PC-3 (cell line): Measurements from ENCODE around the gene E2F3. TPM values are rescaled to one million over a fixed set of nuclear protein-coding genes. Genes with fewer than 3 reads are reported as not detected.

ENCODE experiments used
- ATAC-seq: fragments of 200-7000 bp; cut with Tn5 transposase; 2 replicates; pipeline ENCODE4 v1.9.1; 2020; ENCODE audit warnings: mild to moderate bottlenecking, moderate library complexity
- BruUV-seq: library from RNA; stranded (reverse); fragments of 400-500 nt; replicated peaks from 2 replicates; lab custom pipeline; 2021; lab: Mats Ljungman, UMichigan
- CTCF ChIA-PET: fragments of 300-600 bp; sonication (Branson Sonifier 250); formaldehyde crosslinking; loops from one replicate; lab custom pipeline; 2022; ENCODE audit warnings: antibody characterized with exemption; lab: Charles Lee
- POLR2A ChIA-PET: fragments of 300-600 bp; sonication (Branson Sonifier 250); formaldehyde crosslinking; loops from one replicate; lab custom pipeline; 2022; ENCODE audit warnings: antibody characterized with exemption; ENCODE audit not compliant: unreplicated experiment; lab: Charles Lee
- DNase-seq: peaks from one replicate; pipeline ENCODE4 v3.0.0-alpha.2; 2015
- H2AFZ ChIP-seq: fragments of 300-600 bp; sonication (generic); 2 replicates; pipeline ENCODE4 v1.6.0; 2016; ENCODE audit warnings: antibody characterized with exemption, low read length
- H3F3A ChIP-seq: fragments of 300-600 bp; sonication (generic); one replicate; pipeline ENCODE4 v1.6.0; 2017; ENCODE audit warnings: antibody characterized with exemption, low read length, control low read depth, mild to moderate bottlenecking; ENCODE audit not compliant: unreplicated experiment
- H3K27ac ChIP-seq: fragments of 300-600 bp; sonication (generic); 2 replicates; pipeline ENCODE4 v1.5.1; 2016; ENCODE audit warnings: mild to moderate bottlenecking, low read length
- H3K27me3 ChIP-seq: fragments of 300-600 bp; sonication (generic); 2 replicates; pipeline ENCODE4 v1.6.1; 2016; ENCODE audit warnings: low read length, mixed read lengths
- H3K36me3 ChIP-seq: fragments of 300-600 bp; sonication (generic); 2 replicates; pipeline ENCODE4 v1.6.1; 2016; ENCODE audit warnings: low read depth, mixed run types, low read length, mixed read lengths
- H3K4me1 ChIP-seq: fragments of 300-600 bp; sonication (generic); 2 replicates; pipeline ENCODE4 v1.5.1; 2016; ENCODE audit warnings: low read length; ENCODE audit not compliant: insufficient read depth
- H3K4me2 ChIP-seq: fragments of 300-600 bp; sonication (generic); 2 replicates; pipeline ENCODE4 v1.6.0; 2016; ENCODE audit warnings: low read length
- H3K4me3 ChIP-seq: fragments of 300-600 bp; sonication (generic); 2 replicates; pipeline ENCODE4 v1.5.1; 2016; ENCODE audit warnings: mild to moderate bottlenecking, low read length, mixed read lengths
- H3K79me2 ChIP-seq: fragments of 300-600 bp; sonication (generic); 2 replicates; pipeline ENCODE4 v1.6.1; 2017; ENCODE audit warnings: low read length, mixed read lengths
- H3K9ac ChIP-seq: fragments of 300-600 bp; sonication (generic); 2 replicates; pipeline ENCODE4 v1.6.0; 2016; ENCODE audit warnings: mild to moderate bottlenecking, low read length
- H3K9me2 ChIP-seq: fragments of 300-600 bp; sonication (generic); replicated peaks from 2 replicates; pipeline ENCODE4 v1.6.1; 2016; ENCODE audit warnings: mixed run types, low read length, mixed read lengths
- H3K9me3 ChIP-seq: fragments of 300-600 bp; sonication (generic); 2 replicates; pipeline ENCODE4 v1.6.1; 2016; ENCODE audit warnings: low read length, mixed read lengths
- H4K20me1 ChIP-seq: fragments of 300-600 bp; sonication (generic); 2 replicates; pipeline ENCODE4 v1.6.1; 2016; ENCODE audit warnings: low read length, mixed read lengths
- CTCF ChIP-seq: fragments of 300-600 bp; sonication (generic); conservative IDR thresholded peaks from 2 replicates; pipeline ENCODE4 v1.5.1; 2017; ENCODE audit warnings: antibody characterized with exemption, low read depth, mild to moderate bottlenecking, low read length
- EZH2 ChIP-seq: fragments of 300-600 bp; sonication (generic); IDR thresholded peaks from one replicate; pipeline ENCODE4 v1.6.1; 2017; ENCODE audit warnings: antibody characterized with exemption, mild to moderate bottlenecking, low read length; ENCODE audit not compliant: unreplicated experiment
- EZH2phosphoT487 ChIP-seq: fragments of 300-600 bp; sonication (generic); IDR thresholded peaks from 2 replicates; pipeline ENCODE4 v1.6.1; 2018; ENCODE audit warnings: mild to moderate bottlenecking, antibody characterized with exemption, low read length, borderline replicate concordance
- intact Hi-C: fragments of 100-400 bp; cut with micrococcal nuclease; formaldehyde crosslinking; loops from 2 replicates; pipeline ENCODE4 v1.9.0; 2023
- total RNA-seq: library from RNA; depleted of rRNA; stranded (reverse); fragments of >200 nt; gene quantifications from 2 replicates; pipeline ENCODE4 v1.2.3, GENCODE V29; 2014

The E2F3 gene
- total RNA-seq, 1 experiment from 2014 or later: 8.8 TPM

GRCh38 chr6:20486641-20487040 lies 85.0 kb downstream of the E2F3 start:
- ChIA-PET POLR2A (no interaction called here), CTCF (no interaction called here)
- Histone ChIP-seq H4K20me1 (no peaks in the 10 kb centered on the region), H3K9ac (no peak overlapping the region), H3K4me1 (peaks cover 7% of the 10 kb centered on the region; the same call in 1 of the 2 replicates), H3K36me3 (peaks cover 67% of the 10 kb centered on the region), H3K9me2 (no peaks in the 10 kb centered on the region), H3K9me3 (no peaks in the 10 kb centered on the region), H3K27me3 (no peaks in the 10 kb centered on the region), H3K4me2 (no peak overlapping the region), H3F3A (no peaks in the 10 kb centered on the region), H3K4me3 (no peak overlapping the region), H2AFZ (no peak overlapping the region), H3K27ac (no peak overlapping the region), H3K79me2 (no peaks in the 10 kb centered on the region)
- no peak for ATAC-seq
- intact Hi-C loops: no loop called here
- TF ChIP-seq EZH2phosphoT487: no peak
- TF ChIP-seq CTCF: no peak
- no peak for TF ChIP-seq EZH2
- no peak for DNase-seq
- BruUV-seq: no TSS peak

- DNase-seq: peak; percentile 52
- peaks cover 7% of the 10 kb centered on the region; the same call in 1 of the 2 replicates for H3K4me1 ChIP-seq
- H3K9ac ChIP-seq: no peak overlapping the region
- peak; percentile 15; the same call in 1 of the 2 replicates for ATAC-seq
- no peaks in the 10 kb centered on the region for H3F3A ChIP-seq
- BruUV-seq: no TSS peak
- TF ChIP-seq EZH2 (no peak), EZH2phosphoT487 (no peak), CTCF (no peak)
- H3K79me2 ChIP-seq: no peaks in the 10 kb centered on the region
- CTCF ChIA-PET: no interaction called here
- H3K27me3 ChIP-seq: no peaks in the 10 kb centered on the region
- POLR2A ChIA-PET: no interaction called here
- no peak overlapping the region for H3K27ac ChIP-seq
- no peak overlapping the region for H2AFZ ChIP-seq
- no peak overlapping the region for H3K4me3 ChIP-seq
- H3K9me3 ChIP-seq: no peaks in the 10 kb centered on the region
- H3K4me2 ChIP-seq: no peak overlapping the region
- peaks cover 5% of the 10 kb centered on the region; the same call in 1 of the 2 replicates for H4K20me1 ChIP-seq
- H3K9me2 ChIP-seq: no peaks in the 10 kb centered on the region
- intact Hi-C loops: no loop called here
- peaks cover 57% of the 10 kb centered on the region for H3K36me3 ChIP-seq
Measured at GRCh38 chr6:20487669-20488375, 86.1 kb downstream of the E2F3 start.

- no peaks in the 10 kb centered on the region for H3K9me3 ChIP-seq
- ATAC-seq (no peak), DNase-seq (no peak)
- H3K36me3 ChIP-seq: peaks cover 53% of the 10 kb centered on the region
- H3K27ac ChIP-seq: no peak overlapping the region
- no peaks in the 10 kb centered on the region for H3F3A ChIP-seq
- peaks cover 7% of the 10 kb centered on the region; the same call in 1 of the 2 replicates for H3K4me1 ChIP-seq
- no peaks in the 10 kb centered on the region for H3K79me2 ChIP-seq
- no TSS peak for BruUV-seq
- TF ChIP-seq EZH2: no peak
- TF ChIP-seq CTCF: no peak
- TF ChIP-seq EZH2phosphoT487: no peak
- ChIA-PET POLR2A (no interaction called here), CTCF (no interaction called here)
- no peak overlapping the region for H3K4me2 ChIP-seq
- intact Hi-C loops: no loop called here
- peaks cover 7% of the 10 kb centered on the region; the same call in 1 of the 2 replicates for H4K20me1 ChIP-seq
- H3K9ac ChIP-seq: no peak overlapping the region
- no peak overlapping the region for H2AFZ ChIP-seq
- H3K4me3 ChIP-seq: no peak overlapping the region
- no peaks in the 10 kb centered on the region for H3K27me3 ChIP-seq
- no peaks in the 10 kb centered on the region for H3K9me2 ChIP-seq
Measured at GRCh38 chr6:20490591-20490990, 88.9 kb downstream of the E2F3 start.
